ENCODE data around the gene UXS1.

The UXS1 gene

GRCh38 chr2:106172649-106173048 is 21.5 kb downstream of the UXS1 start:
- no peak for TF ChIP-seq EZH2 (IDR thresholded peaks at IDR 0.05; ENCODE audit: borderline replicate concordance, low read depth, low read length, severe bottlenecking)
- no peak for TF ChIP-seq CTCF (IDR thresholded peaks at IDR 0.05; ENCODE audit: borderline replicate concordance, extremely low read depth, low read length, poor library complexity, severe bottlenecking)
- no peak for DNase-seq
- H3K79me2 ChIP-seq (ENCODE audit: insufficient read depth, low read length), result peaks cover 100% of the 10 kb centered on the region
- H3K27me3 ChIP-seq (ENCODE audit: insufficient read depth, low read length, poor library complexity), result no peaks in the 10 kb centered on the region
- H3K27ac ChIP-seq (ENCODE audit: low read length), result peak overlapping the region; percentile 28; the same call in 1 of the 2 replicates
- H3K9me3 ChIP-seq (ENCODE audit: insufficient read depth, low read length, severe bottlenecking), result no peaks in the 10 kb centered on the region
- H3K4me1 ChIP-seq (ENCODE audit: insufficient read depth, low read length), result no peaks in the 10 kb centered on the region; the same call in 1 of the 2 replicates
- peaks cover 65% of the 10 kb centered on the region for H4K20me1 ChIP-seq (ENCODE audit: insufficient read depth, low read length)
- no peak overlapping the region for H2AFZ ChIP-seq (ENCODE audit: low read depth, low read length)
- no peak for ATAC-seq (ENCODE audit: insufficient read depth, low read depth)
- H3K36me3 ChIP-seq (ENCODE audit: insufficient read depth, low read length), result peaks cover 16% of the 10 kb centered on the region
- H3K4me2 ChIP-seq (ENCODE audit: insufficient read depth, low read length), result no peak overlapping the region
- no peak overlapping the region for H3K4me3 ChIP-seq (ENCODE audit: low read depth in 1 of 2, low read length in 2 of 2)
- no peak overlapping the region for H3K9ac ChIP-seq (ENCODE audit: low read depth, low read length)

GRCh38 chr2:106168657-106169056 is 25.4 kb downstream of the UXS1 start:
- peaks cover 100% of the 10 kb centered on the region for H3K79me2 ChIP-seq (ENCODE audit: insufficient read depth, low read length)
- no peak overlapping the region for H3K9ac ChIP-seq (ENCODE audit: low read depth, low read length)
- no peak overlapping the region for H3K27ac ChIP-seq (ENCODE audit: low read length)
- H3K4me2 ChIP-seq (ENCODE audit: insufficient read depth, low read length), result no peak overlapping the region
- H3K9me3 ChIP-seq (ENCODE audit: insufficient read depth, low read length, severe bottlenecking), result no peaks in the 10 kb centered on the region
- no peak for ATAC-seq (ENCODE audit: insufficient read depth, low read depth)
- H3K36me3 ChIP-seq (ENCODE audit: insufficient read depth, low read length), result peaks cover 20% of the 10 kb centered on the region
- H2AFZ ChIP-seq (ENCODE audit: low read depth, low read length), result no peak overlapping the region
- no peak overlapping the region for H3K4me3 ChIP-seq (ENCODE audit: low read depth in 1 of 2, low read length in 2 of 2)
- TF ChIP-seq CTCF (IDR thresholded peaks at IDR 0.05; ENCODE audit: borderline replicate concordance, extremely low read depth, low read length, poor library complexity, severe bottlenecking) (no peak), EZH2 (IDR thresholded peaks at IDR 0.05; ENCODE audit: borderline replicate concordance, low read depth, low read length, severe bottlenecking) (no peak)
- no peaks in the 10 kb centered on the region for H3K27me3 ChIP-seq (ENCODE audit: insufficient read depth, low read length, poor library complexity)
- H4K20me1 ChIP-seq (ENCODE audit: insufficient read depth, low read length), result peaks cover 44% of the 10 kb centered on the region
- no peak for DNase-seq
- H3K4me1 ChIP-seq (ENCODE audit: insufficient read depth, low read length), result peaks cover 31% of the 10 kb centered on the region

DNA sequence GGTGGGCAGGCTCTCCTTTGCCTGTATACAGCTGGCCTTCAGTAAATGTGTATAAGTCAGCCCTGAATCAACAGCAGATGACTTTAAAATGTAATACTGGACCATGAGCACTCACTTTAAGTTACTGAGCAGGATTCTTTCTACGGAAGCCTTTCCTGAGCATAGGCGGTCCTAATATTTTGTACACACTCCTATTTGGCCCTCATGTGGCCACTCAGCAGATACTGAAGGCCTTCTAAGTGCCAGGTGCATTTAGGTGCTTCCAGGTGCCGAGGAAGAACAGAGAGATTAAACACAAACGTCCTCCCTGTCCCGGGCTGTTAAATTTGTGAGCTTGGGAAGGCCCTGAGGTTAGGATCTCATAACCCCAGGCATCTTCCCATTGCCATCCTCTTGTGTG is 27.0 kb downstream of the UXS1 start:
- H3K4me2 ChIP-seq (ENCODE audit: insufficient read depth, low read length), result no peak overlapping the region
- peaks cover 29% of the 10 kb centered on the region for H3K36me3 ChIP-seq (ENCODE audit: insufficient read depth, low read length)
- H3K9me3 ChIP-seq (ENCODE audit: insufficient read depth, low read length, severe bottlenecking), result no peaks in the 10 kb centered on the region
- no peak overlapping the region for H2AFZ ChIP-seq (ENCODE audit: low read depth, low read length)
- H3K27me3 ChIP-seq (ENCODE audit: insufficient read depth, low read length, poor library complexity), result no peaks in the 10 kb centered on the region
- H4K20me1 ChIP-seq (ENCODE audit: insufficient read depth, low read length), result peaks cover 30% of the 10 kb centered on the region
- no peak overlapping the region for H3K9ac ChIP-seq (ENCODE audit: low read depth, low read length)
- TF ChIP-seq EZH2 (IDR thresholded peaks at IDR 0.05; ENCODE audit: borderline replicate concordance, low read depth, low read length, severe bottlenecking) (no peak), CTCF (IDR thresholded peaks at IDR 0.05; ENCODE audit: borderline replicate concordance, extremely low read depth, low read length, poor library complexity, severe bottlenecking) (no peak)
- H3K79me2 ChIP-seq (ENCODE audit: insufficient read depth, low read length), result peaks cover 92% of the 10 kb centered on the region
- DNase-seq, result no peak
- peak overlapping the region; percentile 44 for H3K27ac ChIP-seq (ENCODE audit: low read length)
- ATAC-seq (ENCODE audit: insufficient read depth, low read depth), result no peak
- H3K4me3 ChIP-seq (ENCODE audit: low read depth in 1 of 2, low read length in 2 of 2), result no peak overlapping the region
- peaks cover 45% of the 10 kb centered on the region for H3K4me1 ChIP-seq (ENCODE audit: insufficient read depth, low read length)

DNA sequence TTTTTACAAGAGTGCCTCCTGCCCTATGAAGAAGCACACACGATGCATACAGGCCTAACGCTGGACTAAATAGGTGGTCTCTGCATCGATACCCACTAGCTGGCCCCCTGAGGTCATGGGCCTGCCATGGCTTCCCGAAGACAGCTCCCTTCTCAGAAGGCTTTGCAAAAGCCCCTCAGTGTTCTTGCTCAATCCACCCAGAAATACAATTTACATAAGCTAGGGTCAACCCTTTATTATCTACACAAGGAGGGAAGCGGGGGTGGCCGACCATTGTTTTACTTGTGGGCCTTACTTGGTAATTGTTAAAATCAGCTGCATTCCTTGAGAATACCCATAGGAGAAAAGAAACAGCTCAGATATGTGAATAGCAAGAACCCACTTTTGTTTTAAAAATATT is 28.5 kb downstream of the UXS1 start:
- Histone ChIP-seq H3K4me2 (ENCODE audit: insufficient read depth, low read length) (no peak overlapping the region), H2AFZ (ENCODE audit: low read depth, low read length) (no peak overlapping the region), H3K4me3 (ENCODE audit: low read depth in 1 of 2, low read length in 2 of 2) (no peak overlapping the region), H3K9me3 (ENCODE audit: insufficient read depth, low read length, severe bottlenecking) (no peaks in the 10 kb centered on the region), H3K9ac (ENCODE audit: low read depth, low read length) (no peak overlapping the region; the same call in 1 of the 2 replicates), H3K36me3 (ENCODE audit: insufficient read depth, low read length) (peaks cover 31% of the 10 kb centered on the region), H4K20me1 (ENCODE audit: insufficient read depth, low read length) (peaks cover 20% of the 10 kb centered on the region), H3K27ac (ENCODE audit: low read length) (peak overlapping the region; percentile 51; the same call in 1 of the 2 replicates), H3K4me1 (ENCODE audit: insufficient read depth, low read length) (peaks cover 60% of the 10 kb centered on the region), H3K27me3 (ENCODE audit: insufficient read depth, low read length, poor library complexity) (no peaks in the 10 kb centered on the region), H3K79me2 (ENCODE audit: insufficient read depth, low read length) (peaks cover 81% of the 10 kb centered on the region)
- no peak for ATAC-seq (ENCODE audit: insufficient read depth, low read depth)
- TF ChIP-seq EZH2 (IDR thresholded peaks at IDR 0.05; ENCODE audit: borderline replicate concordance, low read depth, low read length, severe bottlenecking) (no peak), CTCF (IDR thresholded peaks at IDR 0.05; ENCODE audit: borderline replicate concordance, extremely low read depth, low read length, poor library complexity, severe bottlenecking) (no peak)
- DNase-seq, result no peak

All from DND-41 (cell line).